IMR-90 (cell line): ENCODE results near the gene HMGXB3. TPM values are rescaled to one million over a fixed set of nuclear protein-coding genes. Genes with fewer than 3 reads are reported as not detected.

Experiments
- ATAC-seq: fragments of 200-7000 bp; cut with Tn5 transposase; 2 replicates; pipeline ENCODE4 v1.9.1; 2020; ENCODE audit warnings: low read depth, mild to moderate bottlenecking, moderate library complexity
- BruUV-seq: library from RNA; stranded (reverse); fragments of 400-500 nt; replicated peaks from 2 replicates; lab custom pipeline; 2021; lab: Mats Ljungman, UMichigan
- CTCF ChIA-PET: fragments of 300-600 bp; formaldehyde crosslinking; extraction: SDS; loops from one replicate; lab custom pipeline; 2021; ENCODE audit warnings: antibody characterized with exemption; lab: Yijun Ruan, JAX
- POLR2A ChIA-PET: fragments of 300-600 bp; sonication (Branson Sonifier 250); formaldehyde crosslinking; loops from one replicate; lab custom pipeline; 2022; ENCODE audit warnings: antibody characterized with exemption; ENCODE audit not compliant: unreplicated experiment; lab: Charles Lee
- DNase-seq: peaks from one replicate; pipeline ENCODE4 v3.0.0; 2013
- H2AFZ ChIP-seq: replicated peaks from 2 replicates; pipeline ENCODE3; 2013; ENCODE audit warnings: low read length, mild to moderate bottlenecking; ENCODE audit not compliant: poor library complexity
- H2AK5ac ChIP-seq: 2 replicates; pipeline ENCODE4 v1.6.1; 2013; ENCODE audit warnings: low read depth, low read length, inconsistent platforms
- H2AK9ac ChIP-seq: replicated peaks from 2 replicates; pipeline ENCODE3; 2013; ENCODE audit warnings: mild to moderate bottlenecking, low read depth, low read length, moderate library complexity; ENCODE audit not compliant: poor library complexity
- H2BK120ac ChIP-seq: 2 replicates; pipeline ENCODE4 v1.6.1; 2013; ENCODE audit warnings: low read depth, low read length, inconsistent platforms
- H2BK15ac ChIP-seq: 3 replicates; pipeline ENCODE4 v1.6.1; 2013; ENCODE audit warnings: low read depth, low read length, inconsistent platforms
- H2BK20ac ChIP-seq: 2 replicates; pipeline ENCODE4 v1.6.1; 2013; ENCODE audit warnings: low read depth, mild to moderate bottlenecking, inconsistent platforms, low read length, moderate library complexity
- H2BK5ac ChIP-seq: 2 replicates; pipeline ENCODE4 v1.6.1; 2013; ENCODE audit warnings: mild to moderate bottlenecking, low read depth, low read length, inconsistent platforms; ENCODE audit not compliant: poor library complexity, severe bottlenecking
- H3K14ac ChIP-seq: replicated peaks from 2 replicates; pipeline ENCODE4 v1.6.1; 2013; ENCODE audit warnings: low read depth, low read length, inconsistent platforms
- H3K18ac ChIP-seq: 2 replicates; pipeline ENCODE4 v1.6.1; 2013; ENCODE audit warnings: low read depth, low read length, control low read depth
- H3K23ac ChIP-seq: 2 replicates; pipeline ENCODE4 v1.6.1; 2013; ENCODE audit warnings: low read depth, low read length, inconsistent platforms
- H3K27ac ChIP-seq: 2 replicates; pipeline ENCODE4 v1.5.1; 2013; ENCODE audit warnings: mild to moderate bottlenecking, control low read depth, low read length; ENCODE audit not compliant: insufficient read depth
- H3K27me3 ChIP-seq: 2 replicates; pipeline ENCODE4 v1.6.1; 2013; ENCODE audit warnings: low read length; ENCODE audit not compliant: control insufficient read depth, insufficient read depth
- H3K36me3 ChIP-seq: 2 replicates; pipeline ENCODE4 v1.6.1; 2013; ENCODE audit warnings: low read length, mixed read lengths; ENCODE audit not compliant: control insufficient read depth, insufficient read depth
- H3K4ac ChIP-seq: 2 replicates; pipeline ENCODE4 v1.6.1; 2013; ENCODE audit warnings: low read depth, low read length, inconsistent platforms
- H3K4me1 ChIP-seq: 2 replicates; pipeline ENCODE4 v1.6.1; 2013; ENCODE audit warnings: low read length, mixed read lengths; ENCODE audit not compliant: control insufficient read depth, insufficient read depth
- H3K4me2 ChIP-seq: 2 replicates; pipeline ENCODE4 v1.6.1; 2013; ENCODE audit warnings: low read depth, mild to moderate bottlenecking, control low read depth, low read length, moderate library complexity
- H3K4me3 ChIP-seq: 2 replicates; pipeline ENCODE4 v1.5.1; 2013; ENCODE audit warnings: low read depth, mild to moderate bottlenecking, control low read depth, low read length, moderate library complexity; ENCODE audit not compliant: insufficient read depth
- H3K56ac ChIP-seq: 2 replicates; pipeline ENCODE4 v1.6.1; 2013; ENCODE audit warnings: low read length, inconsistent platforms; ENCODE audit not compliant: insufficient read depth; ENCODE audit errors: extremely low read depth
- H3K79me1 ChIP-seq, 2 experiments: 2 replicates each; pipeline ENCODE4 v1.6.1; 2013; ENCODE audit warnings: low read length in 2 of 2, inconsistent platforms in 1 of 2, low read depth in 1 of 2
- H3K9ac ChIP-seq: 2 replicates; pipeline ENCODE4 v1.6.1; 2013; ENCODE audit warnings: low read depth, low read length, control low read depth
- H3K9me1 ChIP-seq: 2 replicates; pipeline ENCODE4 v1.6.1; 2013; ENCODE audit warnings: low read length, inconsistent platforms; ENCODE audit not compliant: insufficient read depth
- H3K9me3 ChIP-seq: 2 replicates; pipeline ENCODE4 v1.6.1; 2013; ENCODE audit warnings: low read length; ENCODE audit not compliant: control insufficient read depth, insufficient read depth
- H4K20me1 ChIP-seq: 2 replicates; pipeline ENCODE4 v1.6.1; 2013; ENCODE audit warnings: low read length, inconsistent platforms; ENCODE audit not compliant: insufficient read depth
- H4K5ac ChIP-seq: 2 replicates; pipeline ENCODE4 v1.6.1; 2013; ENCODE audit warnings: mild to moderate bottlenecking, low read depth, low read length, control low read depth
- H4K8ac ChIP-seq, 2 experiments: 2 replicates each; pipeline ENCODE4 v1.6.1; 2013; ENCODE audit warnings: low read depth in 2 of 2, low read length in 2 of 2, control low read depth in 1 of 2, inconsistent platforms in 1 of 2
- H4K91ac ChIP-seq: 2 replicates; pipeline ENCODE4 v1.6.1; 2013; ENCODE audit warnings: low read depth, low read length, inconsistent platforms; ENCODE audit not compliant: insufficient read depth
- CEBPB ChIP-seq: IDR thresholded peaks from 2 replicates; pipeline ENCODE4 v1.6.1; 2012; ENCODE audit warnings: low read depth, low read length, improper control_type of control experiment
- CTCF ChIP-seq: conservative IDR thresholded peaks from 2 replicates; pipeline ENCODE4 v1.5.1; 2012; ENCODE audit warnings: mild to moderate bottlenecking, low read depth, low read length, improper control_type of control experiment
- ELK1 ChIP-seq: fragments of 150-350 bp; IDR thresholded peaks from 2 replicates; pipeline ENCODE4 v1.6.1; 2016; ENCODE audit warnings: low read depth, mild to moderate bottlenecking, low read length, moderate library complexity, borderline replicate concordance
- FOS ChIP-seq: fragments of 150-350 bp; IDR thresholded peaks from 2 replicates; pipeline ENCODE4 v1.6.1; 2016; ENCODE audit warnings: low read depth, low read length
- MAZ ChIP-seq: IDR thresholded peaks from 2 replicates; pipeline ENCODE4 v1.6.1; 2012; ENCODE audit warnings: low read depth, mild to moderate bottlenecking, low read length, improper control_type of control experiment, moderate library complexity, borderline replicate concordance
- MXI1 ChIP-seq: IDR thresholded peaks from 2 replicates; pipeline ENCODE4 v1.6.1; 2012; ENCODE audit warnings: low read depth, mild to moderate bottlenecking, low read length, moderate library complexity, borderline replicate concordance
- NFE2L2 ChIP-seq: fragments of 150-350 bp; IDR thresholded peaks from 2 replicates; pipeline ENCODE4 v1.6.1; 2016; ENCODE audit warnings: low read depth, mild to moderate bottlenecking, low read length
- POLR2A ChIP-seq: IDR thresholded peaks from 2 replicates; pipeline ENCODE4 v1.6.1; 2012; ENCODE audit warnings: mild to moderate bottlenecking, low read depth, low read length
- RAD21 ChIP-seq: IDR thresholded peaks from 2 replicates; pipeline ENCODE4 v1.6.1; 2012; ENCODE audit warnings: low read length, improper control_type of control experiment
- RCOR1 ChIP-seq: IDR thresholded peaks from 2 replicates; pipeline ENCODE4 v1.6.1; 2012; ENCODE audit warnings: mild to moderate bottlenecking, low read length, improper control_type of control experiment; ENCODE audit not compliant: insufficient replicate concordance
- RFX5 ChIP-seq: IDR thresholded peaks from 2 replicates; pipeline ENCODE4 v1.8.0; 2012; ENCODE audit warnings: low read depth, mild to moderate bottlenecking, low read length, moderate library complexity
- SMC3 ChIP-seq: fragments of 150-350 bp; IDR thresholded peaks from 2 replicates; pipeline ENCODE4 v1.6.1; 2016; ENCODE audit warnings: low read depth, mild to moderate bottlenecking, antibody characterized with exemption, low read length, moderate library complexity
- USF2 ChIP-seq: fragments of 150-350 bp; IDR thresholded peaks from 2 replicates; pipeline ENCODE4 v1.6.1; 2017; ENCODE audit warnings: mild to moderate bottlenecking, antibody characterized with exemption, low read length, low read depth
- WGBS, 2 experiments: methylation state at CpG; one replicate each; pipeline versions ENCODE4 v1.1.5 to v1.1.7; 2013; ENCODE audit warnings: missing lambda C conversion rate in 2 of 2; ENCODE audit not compliant: insufficient read length in 1 of 2; ENCODE audit errors: extremely low coverage in 2 of 2; 5-methylcytosine and 5-hydroxymethylcytosine counted together
- dilution Hi-C: fragments of 300-500 bp; cut with HindIII; formaldehyde crosslinking; loops from one replicate; pipeline ENCODE4 v1.14.3; 2018; ENCODE audit warnings: low sequenced_read_pairs; ENCODE audit not compliant: unreplicated experiment
- in situ Hi-C: fragments of 300-500 bp; cut with MboI; formaldehyde crosslinking; loops from 3 replicates; pipeline ENCODE4 v1.14.3; 2019; ENCODE audit warnings: low sequenced_read_pairs, inconsistent platforms, mixed read lengths
- intact Hi-C: fragments of 100-400 bp; cut with micrococcal nuclease; formaldehyde crosslinking; loops from 2 replicates; pipeline ENCODE4 v1.10.0; 2022
- polyA plus RNA-seq, 3 experiments: library from polyadenylated mRNA; depleted of rRNA; stranded (reverse); fragments of >200 nt; gene quantifications; 2 replicates each; pipeline ENCODE4 v1.2.3, GENCODE V29; 2012; ENCODE audit warnings: low replicate concordance in 1 of 3
- total RNA-seq: library from RNA; depleted of rRNA; stranded (reverse); fragments of >200 nt; gene quantifications from 2 replicates; pipeline ENCODE4 v1.2.3, GENCODE V29; 2012

The HMGXB3 gene
- total and polyA plus RNA-seq, 2 of the 4 experiments (the other 2 are of a cell fraction): 27.6 to 30.6 TPM

GRCh38 chr5:150045549-150045948, 45.0 kb downstream of the HMGXB3 start:
- Histone ChIP-seq H3K4me3 (no peak overlapping the region), H2BK15ac (peak overlapping the region; percentile 81; the same call in 1 of the 3 replicates), H2BK20ac (peak overlapping the region; percentile 89; the same call in 1 of the 2 replicates), H3K9ac (no peak overlapping the region), H3K4me2 (no peak overlapping the region), H3K36me3 (peaks cover 67% of the 10 kb centered on the region), H3K56ac (no peak overlapping the region), H3K18ac (no peak overlapping the region), H2AFZ (no peak overlapping the region), H3K9me1 (peaks cover 32% of the 10 kb centered on the region), H3K4ac (peak overlapping the region; percentile 90; the same call in 1 of the 2 replicates), H4K20me1 (peaks cover 6% of the 10 kb centered on the region; the same call in 1 of the 2 replicates), H3K79me1 (peaks cover 29 to 69% of the 10 kb centered on the region in 2 experiments), H3K4me1 (peaks cover 22% of the 10 kb centered on the region), H2BK120ac (no peak overlapping the region), H2AK5ac (peak overlapping the region; percentile 71), H3K27me3 (no peaks in the 10 kb centered on the region), H3K23ac (no peak overlapping the region), H3K27ac (no peak overlapping the region), H3K14ac (peak overlapping the region; percentile 82; the same call in 1 of the 2 replicates), H4K8ac (peak overlapping the region in 1 of 2 experiments; percentile 60; a peak in 1 of 4 replicates), H4K91ac (peak overlapping the region; percentile 71; the same call in 1 of the 2 replicates), H2BK5ac (peak overlapping the region; percentile 35), H3K9me3 (no peaks in the 10 kb centered on the region), H2AK9ac (no peak overlapping the region), H4K5ac (no peak overlapping the region)
- dilution Hi-C loops (no loop called here), in situ Hi-C loops (no loop called here), intact Hi-C loops (no loop called here)
- TF ChIP-seq SMC3 (no peak), RCOR1 (no peak), RFX5 (no peak), RAD21 (no peak), CTCF (no peak), CEBPB (no peak), MXI1 (no peak), NFE2L2 (no peak), USF2 (no peak), FOS (no peak), POLR2A (no peak), MAZ (no peak), ELK1 (no peak)
- no TSS peak for BruUV-seq
- ChIA-PET CTCF (no interaction called here), POLR2A (no interaction called here)
- DNase-seq: no peak
- no CpG with 5 or more reads among the region's 6 CpGs for WGBS, 2 experiments
- ATAC-seq: no peak
